RWPE2 (cell line): ENCODE measurements around the gene FOXI3.
"Not testable (repeated sequence)": the region's sequence is repeated elsewhere in the genome, so short reads cannot be mapped to it uniquely, and the experiment has no call there.

Experiments used
- ATAC-seq: fragments of 200-7000 bp; cut with Tn5 transposase; 3 replicates; pipeline ENCODE4 v1.9.1; 2021; ENCODE audit warnings: low read depth
- DNase-seq: peaks from one replicate; pipeline ENCODE4 v3.0.0-alpha.2; 2020; ENCODE audit warnings: low spot score
- H3K27ac ChIP-seq: fragments of 450-650 bp; 2 replicates; pipeline ENCODE4 v1.5.1; 2017; ENCODE audit warnings: mild to moderate bottlenecking; ENCODE audit not compliant: poor library complexity, severe bottlenecking
- H3K27me3 ChIP-seq: fragments of 250-450 bp; sonication (Bioruptor Pico); 2 replicates; pipeline ENCODE4 v1.5.1; 2021; ENCODE audit warnings: mild to moderate bottlenecking, moderate library complexity; ENCODE audit not compliant: insufficient read depth, poor library complexity, severe bottlenecking
- H3K36me3 ChIP-seq: fragments of 250-450 bp; sonication (Bioruptor Pico); 2 replicates; pipeline ENCODE4 v1.5.1; 2020; ENCODE audit warnings: low read depth, mild to moderate bottlenecking, moderate library complexity
- H3K4me1 ChIP-seq: fragments of 250-450 bp; sonication (Bioruptor Pico); 2 replicates; pipeline ENCODE4 v1.5.1; 2021; ENCODE audit warnings: mild to moderate bottlenecking, moderate library complexity; ENCODE audit not compliant: insufficient read depth, poor library complexity, severe bottlenecking
- H3K4me3 ChIP-seq: fragments of 250-450 bp; sonication (Bioruptor Pico); 2 replicates; pipeline ENCODE4 v1.5.1; 2021; ENCODE audit warnings: mild to moderate bottlenecking, moderate library complexity; ENCODE audit not compliant: severe bottlenecking
- H3K9me3 ChIP-seq: fragments of 250-450 bp; sonication (Bioruptor Pico); 2 replicates; pipeline ENCODE4 v1.5.1; 2021; ENCODE audit warnings: mild to moderate bottlenecking, moderate library complexity; ENCODE audit not compliant: severe bottlenecking
- TF ChIP-seq, protein P1 (sequence below): fragments of 450-650 bp; IDR thresholded peaks from one replicate; pipeline ENCODE4 v1.5.1; 2017; ENCODE audit warnings: mild to moderate bottlenecking, moderate library complexity; ENCODE audit not compliant: poor library complexity, severe bottlenecking

The FOXI3 gene

DNA sequence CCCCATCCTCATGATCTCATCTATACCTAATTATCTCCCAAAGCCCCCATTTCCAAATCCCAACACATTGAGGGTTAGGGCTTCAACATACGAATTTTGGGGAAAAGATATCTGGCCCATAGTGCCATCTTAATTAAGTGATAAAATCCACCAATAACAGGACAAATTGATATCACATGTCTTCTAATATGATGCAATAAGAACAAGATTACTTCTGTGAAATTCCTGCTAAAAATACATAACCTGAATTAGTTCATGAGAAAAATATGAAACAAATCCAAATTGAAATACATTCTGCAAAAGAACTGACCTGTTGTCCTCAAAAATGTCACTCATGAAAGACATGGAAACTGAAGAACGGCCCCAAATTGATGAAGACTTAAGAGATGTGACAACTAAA is 28.8 kb downstream of the FOXI3 start:
- Histone ChIP-seq H3K36me3 (no peaks in the 10 kb centered on the region), H3K4me3 (no peak overlapping the region), H3K27me3 (no peaks in the 10 kb centered on the region), H3K4me1 (no peaks in the 10 kb centered on the region), H3K27ac (no peak overlapping the region), H3K9me3 (no peaks in the 10 kb centered on the region)
- TF ChIP-seq, protein P1, sequence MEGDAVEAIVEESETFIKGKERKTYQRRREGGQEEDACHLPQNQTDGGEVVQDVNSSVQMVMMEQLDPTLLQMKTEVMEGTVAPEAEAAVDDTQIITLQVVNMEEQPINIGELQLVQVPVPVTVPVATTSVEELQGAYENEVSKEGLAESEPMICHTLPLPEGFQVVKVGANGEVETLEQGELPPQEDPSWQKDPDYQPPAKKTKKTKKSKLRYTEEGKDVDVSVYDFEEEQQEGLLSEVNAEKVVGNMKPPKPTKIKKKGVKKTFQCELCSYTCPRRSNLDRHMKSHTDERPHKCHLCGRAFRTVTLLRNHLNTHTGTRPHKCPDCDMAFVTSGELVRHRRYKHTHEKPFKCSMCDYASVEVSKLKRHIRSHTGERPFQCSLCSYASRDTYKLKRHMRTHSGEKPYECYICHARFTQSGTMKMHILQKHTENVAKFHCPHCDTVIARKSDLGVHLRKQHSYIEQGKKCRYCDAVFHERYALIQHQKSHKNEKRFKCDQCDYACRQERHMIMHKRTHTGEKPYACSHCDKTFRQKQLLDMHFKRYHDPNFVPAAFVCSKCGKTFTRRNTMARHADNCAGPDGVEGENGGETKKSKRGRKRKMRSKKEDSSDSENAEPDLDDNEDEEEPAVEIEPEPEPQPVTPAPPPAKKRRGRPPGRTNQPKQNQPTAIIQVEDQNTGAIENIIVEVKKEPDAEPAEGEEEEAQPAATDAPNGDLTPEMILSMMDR = no peak
- ATAC-seq (no peak), DNase-seq (no peak)

DNA sequence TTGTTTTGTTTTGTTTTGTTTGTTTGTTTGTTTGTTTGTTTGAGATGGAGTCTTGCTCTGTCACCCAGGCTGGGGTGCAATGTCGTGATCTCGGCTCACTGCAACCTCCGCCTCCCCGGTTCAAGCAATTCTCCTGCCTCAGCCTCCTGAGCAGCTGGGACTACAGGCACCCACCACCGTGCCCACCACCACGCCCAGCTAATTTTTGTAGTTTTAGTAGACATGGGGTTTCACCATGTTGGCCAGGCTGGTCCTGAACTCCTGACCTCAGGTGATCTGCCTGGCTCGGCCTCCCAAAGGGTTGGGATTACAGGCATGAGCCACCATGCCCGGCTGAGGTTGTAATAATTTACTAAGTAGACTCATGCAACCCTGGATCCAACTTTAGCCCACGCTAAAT is 33.4 kb downstream of the FOXI3 start:
- H3K9me3 ChIP-seq, H3K4me1 ChIP-seq, DNase-seq, H3K27me3 ChIP-seq, H3K27ac ChIP-seq, H3K4me3 ChIP-seq, ATAC-seq, H3K36me3 ChIP-seq: not testable (repeated sequence)

GRCh38 chr2:88416016-88416663 is 36.4 kb downstream of the FOXI3 start:
- no peaks in the 10 kb centered on the region for H3K36me3 ChIP-seq
- H3K4me3 ChIP-seq = no peak overlapping the region
- TF ChIP-seq, protein P1 = no peak
- peaks cover 6% of the 10 kb centered on the region for H3K27me3 ChIP-seq
- no peaks in the 10 kb centered on the region for H3K4me1 ChIP-seq
- no peaks in the 10 kb centered on the region for H3K9me3 ChIP-seq
- ATAC-seq (no peak), DNase-seq (no peak)
- no peak overlapping the region for H3K27ac ChIP-seq

DNA sequence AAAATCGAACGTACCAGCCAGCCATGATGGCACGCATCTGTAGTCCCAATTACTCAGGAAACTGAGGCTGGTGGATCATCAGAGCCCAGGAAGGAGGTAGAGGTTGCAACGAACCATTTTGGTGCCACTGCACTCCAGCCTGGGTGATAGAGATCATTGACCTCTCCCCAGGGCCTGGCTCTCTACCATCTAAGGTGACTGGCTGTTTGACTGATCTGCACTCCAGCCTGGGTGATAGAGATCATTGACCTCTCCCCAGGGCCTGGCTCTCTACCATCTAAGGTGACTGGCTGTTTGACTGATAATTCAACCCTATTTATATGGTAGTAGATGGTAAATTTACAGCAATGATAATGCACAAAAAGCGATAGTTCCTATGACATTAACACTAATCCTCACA is 43.6 kb downstream of the FOXI3 start:
- not testable (repeated sequence) for H3K36me3 ChIP-seq, ATAC-seq, H3K27ac ChIP-seq, DNase-seq, H3K27me3 ChIP-seq, H3K4me1 ChIP-seq, H3K9me3 ChIP-seq, H3K4me3 ChIP-seq

DNA sequence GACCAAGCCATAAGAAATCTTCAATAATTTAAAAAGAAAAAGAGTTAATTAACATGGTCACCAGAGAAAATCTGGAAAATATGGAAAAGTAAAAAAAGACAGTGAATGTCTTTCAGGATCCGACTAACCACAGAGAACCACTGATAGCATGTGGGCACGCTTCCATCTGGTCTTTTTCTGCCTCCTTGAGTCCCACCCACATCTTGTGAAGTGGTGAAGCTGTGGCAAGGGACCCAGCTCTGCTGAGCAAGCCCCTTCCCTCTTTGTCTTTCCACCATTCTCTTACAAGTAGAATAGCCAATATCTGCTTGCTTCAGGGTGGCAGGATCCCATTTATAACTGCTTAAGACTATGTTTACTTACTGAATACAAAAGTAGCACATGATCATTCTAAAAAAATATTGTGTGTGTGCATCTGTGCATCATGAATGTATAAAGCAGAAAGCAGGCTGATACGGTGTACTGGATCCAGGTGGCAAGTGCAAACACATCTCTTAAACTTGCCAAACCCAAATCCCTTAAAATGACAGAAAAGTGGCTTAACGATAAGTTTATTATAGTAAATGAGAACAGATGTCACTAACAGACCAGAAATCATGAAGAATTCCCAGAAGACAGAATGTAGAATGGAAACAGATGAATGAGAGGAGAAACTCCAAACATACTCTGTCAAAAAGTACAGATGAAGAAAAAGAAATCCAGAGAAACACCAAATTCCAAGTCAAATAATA is 52.3 kb downstream of the FOXI3 start:
- H3K27ac ChIP-seq = no peak overlapping the region
- no peak overlapping the region for H3K4me3 ChIP-seq
- no peaks in the 10 kb centered on the region for H3K27me3 ChIP-seq
- H3K9me3 ChIP-seq = no peaks in the 10 kb centered on the region
- ATAC-seq = no peak
- no peak for DNase-seq
- no peaks in the 10 kb centered on the region for H3K4me1 ChIP-seq
- H3K36me3 ChIP-seq = no peaks in the 10 kb centered on the region
- TF ChIP-seq, protein P1 = no peak

DNA sequence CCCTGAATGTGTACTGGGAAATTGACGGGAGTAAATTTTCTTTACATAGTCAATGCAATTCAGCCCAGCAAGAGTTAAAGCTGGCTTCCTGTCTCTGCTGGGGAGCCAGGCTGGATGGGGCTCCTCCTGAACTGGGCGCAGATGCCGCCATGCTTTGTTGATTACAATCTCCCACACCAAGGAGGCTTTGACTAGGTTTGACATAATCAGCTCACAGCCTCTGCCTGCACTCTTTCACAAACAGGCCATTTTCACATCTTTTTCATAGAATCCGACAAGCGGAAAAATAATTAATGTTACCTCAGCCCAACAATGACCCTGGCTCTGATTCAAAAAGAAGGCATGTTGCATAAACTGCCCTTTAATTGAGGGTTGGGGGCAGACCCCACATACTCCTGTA is 54.3 kb downstream of the FOXI3 start:
- Histone ChIP-seq H3K27me3 (no peaks in the 10 kb centered on the region), H3K4me3 (no peak overlapping the region), H3K9me3 (no peaks in the 10 kb centered on the region), H3K27ac (no peak overlapping the region), H3K4me1 (no peaks in the 10 kb centered on the region), H3K36me3 (no peaks in the 10 kb centered on the region)
- no peak for ATAC-seq
- no peak for DNase-seq
- TF ChIP-seq, protein P1 = no peak
